ENCODE measurements around the gene MDFI. TPM values are rescaled to one million over a fixed set of nuclear protein-coding genes. Genes with fewer than 3 reads are reported as not detected.

Gene MDFI
- total and polyA plus RNA-seq, 5 donors from 2014 or later: not detected

GRCh38 chr6:41621367-41621766 is 16.9 kb upstream of the MDFI start:
- Mint-ChIP-seq H3K27ac (no peak overlapping the region), H3K27me3 (peaks cover 27% of the 10 kb centered on the region), H3K9me3 (peaks cover 0 to 13% (median 3%) of the 10 kb centered on the region in 7 donors), H3K4me1 (peaks cover 0 to 12% (median 2%) of the 10 kb centered on the region in 4 donors), H3K4me3 (no peak overlapping the region), H3K36me3 (no peaks in the 10 kb centered on the region)
- H3K4me3 ChIP-seq (ENCODE audit: low read depth, low read length): no peak overlapping the region
- ATAC-seq (ENCODE audit: low read depth in 2 of 2) (no peak), DNase-seq (no peak)
- peaks cover 5% of the 10 kb centered on the region for H3K27me3 ChIP-seq (ENCODE audit: control insufficient read depth, insufficient read depth, low read length)
- H3K27ac ChIP-seq (ENCODE audit: insufficient read depth, low read length, poor library complexity, severe bottlenecking): no peak overlapping the region
- H3K36me3 ChIP-seq (ENCODE audit: control insufficient read depth, insufficient read depth, low read length): no peaks in the 10 kb centered on the region
- peaks cover 0 to 3% of the 10 kb centered on the region in 2 experiments for H3K9me3 ChIP-seq (ENCODE audit: control insufficient read depth in 2 of 2, low read length in 2 of 2)
- H3K4me1 ChIP-seq (ENCODE audit: control insufficient read depth, insufficient read depth, low read length, poor library complexity, severe bottlenecking): no peaks in the 10 kb centered on the region

GRCh38 chr6:41621802-41622201 is 16.5 kb upstream of the MDFI start:
- peaks cover 5% of the 10 kb centered on the region for H3K27me3 ChIP-seq (ENCODE audit: control insufficient read depth, insufficient read depth, low read length)
- no peak overlapping the region for H3K4me3 Mint-ChIP-seq
- ATAC-seq (ENCODE audit: low read depth in 2 of 2) (no peak), DNase-seq (no peak)
- peaks cover 27% of the 10 kb centered on the region for H3K27me3 Mint-ChIP-seq
- H3K27ac Mint-ChIP-seq: no peak overlapping the region
- peaks cover 0 to 12% (median 2%) of the 10 kb centered on the region in 4 donors for H3K4me1 Mint-ChIP-seq
- H3K4me1 ChIP-seq (ENCODE audit: control insufficient read depth, insufficient read depth, low read length, poor library complexity, severe bottlenecking): no peaks in the 10 kb centered on the region
- H3K4me3 ChIP-seq (ENCODE audit: low read depth, low read length): no peak overlapping the region
- H3K9me3 Mint-ChIP-seq: peaks cover 0 to 13% (median 3%) of the 10 kb centered on the region in 7 donors
- no peaks in the 10 kb centered on the region for H3K36me3 Mint-ChIP-seq
- peaks cover 0 to 3% of the 10 kb centered on the region in 2 experiments for H3K9me3 ChIP-seq (ENCODE audit: control insufficient read depth in 2 of 2, low read length in 2 of 2)
- no peaks in the 10 kb centered on the region for H3K36me3 ChIP-seq (ENCODE audit: control insufficient read depth, insufficient read depth, low read length)
- no peak overlapping the region for H3K27ac ChIP-seq (ENCODE audit: insufficient read depth, low read length, poor library complexity, severe bottlenecking)

DNA sequence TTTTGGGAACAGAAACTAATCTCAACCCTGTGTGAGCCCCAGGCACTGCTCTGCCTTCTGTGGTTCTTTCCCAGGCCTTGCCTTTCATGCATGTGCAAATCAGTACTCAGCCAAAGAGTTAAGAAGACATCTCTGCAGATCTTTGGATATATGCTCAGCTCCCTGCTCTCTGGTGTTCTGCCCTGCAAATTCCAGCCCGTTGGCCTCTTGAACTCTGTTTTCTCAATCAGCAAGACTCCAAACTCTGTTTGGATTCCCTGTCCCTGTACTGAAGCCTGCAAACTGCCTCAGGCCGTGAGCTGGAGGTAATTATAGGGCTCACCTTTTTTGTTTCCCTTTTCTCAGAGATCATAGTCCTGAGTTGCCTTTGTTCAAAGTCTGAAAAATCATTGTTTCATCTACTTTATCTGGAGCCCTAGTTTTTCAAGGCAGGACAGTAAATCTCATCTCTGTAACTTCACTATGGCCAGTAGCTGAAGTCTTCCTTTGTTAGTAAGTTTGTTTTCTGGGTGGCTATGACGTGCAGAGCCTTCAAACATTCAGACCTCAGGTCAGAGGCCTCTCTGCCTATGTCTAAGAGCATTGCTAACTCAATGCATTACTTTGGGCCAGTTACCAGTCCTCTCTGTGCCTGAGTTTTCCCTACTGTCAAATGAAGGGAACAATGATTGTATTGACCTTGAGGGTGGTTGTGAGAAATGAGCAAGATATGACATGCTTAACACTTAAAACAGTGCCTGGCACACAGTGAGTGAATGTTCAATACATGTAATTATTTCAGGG is 15.9 kb upstream of the MDFI start:
- peaks cover 5% of the 10 kb centered on the region for H3K27me3 ChIP-seq (ENCODE audit: control insufficient read depth, insufficient read depth, low read length)
- no peak for ATAC-seq (ENCODE audit: low read depth in 2 of 2)
- H3K4me1 Mint-ChIP-seq: peaks cover 0 to 14% (median 2%) of the 10 kb centered on the region in 4 donors
- H3K27ac ChIP-seq (ENCODE audit: insufficient read depth, low read length, poor library complexity, severe bottlenecking): no peak overlapping the region
- H3K36me3 ChIP-seq (ENCODE audit: control insufficient read depth, insufficient read depth, low read length): no peaks in the 10 kb centered on the region
- H3K27ac Mint-ChIP-seq: no peak overlapping the region
- H3K36me3 Mint-ChIP-seq: no peaks in the 10 kb centered on the region
- H3K27me3 Mint-ChIP-seq: peaks cover 27% of the 10 kb centered on the region
- no peaks in the 10 kb centered on the region for H3K4me1 ChIP-seq (ENCODE audit: control insufficient read depth, insufficient read depth, low read length, poor library complexity, severe bottlenecking)
- no peak for DNase-seq
- H3K4me3 Mint-ChIP-seq: no peak overlapping the region
- peaks cover 0 to 13% (median 3%) of the 10 kb centered on the region in 7 donors for H3K9me3 Mint-ChIP-seq
- no peak overlapping the region for H3K4me3 ChIP-seq (ENCODE audit: low read depth, low read length)
- H3K9me3 ChIP-seq (ENCODE audit: control insufficient read depth in 2 of 2, low read length in 2 of 2): peaks cover 0 to 3% of the 10 kb centered on the region in 2 experiments

DNA sequence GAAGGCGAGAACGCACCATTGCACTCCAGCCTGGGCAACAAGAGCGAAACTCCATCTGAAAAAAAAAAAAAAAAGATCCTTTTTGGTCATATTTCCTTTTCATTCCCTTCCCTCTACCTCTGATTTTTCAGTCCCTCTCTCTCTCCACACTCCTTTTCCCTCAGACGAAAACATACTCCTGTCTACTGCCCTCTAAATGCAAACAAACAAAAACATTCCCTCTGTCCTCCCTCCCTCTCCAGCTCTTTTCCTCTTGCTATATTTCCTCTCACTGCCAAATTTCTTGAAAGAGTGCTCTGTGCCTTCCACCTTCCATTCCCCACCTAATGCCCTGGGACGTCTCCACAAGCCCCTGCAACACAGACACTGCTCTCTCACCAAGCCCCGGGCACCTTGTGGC is 14.9 kb upstream of the MDFI start:
- ATAC-seq (ENCODE audit: low read depth in 2 of 2) (no peak), DNase-seq (no peak)
- peaks cover 0 to 13% (median 3%) of the 10 kb centered on the region in 7 donors for H3K9me3 Mint-ChIP-seq
- H3K27ac Mint-ChIP-seq: no peak overlapping the region
- Histone ChIP-seq H3K27ac (ENCODE audit: insufficient read depth, low read length, poor library complexity, severe bottlenecking) (no peak overlapping the region), H3K4me3 (ENCODE audit: low read depth, low read length) (no peak overlapping the region), H3K36me3 (ENCODE audit: control insufficient read depth, insufficient read depth, low read length) (no peaks in the 10 kb centered on the region), H3K27me3 (ENCODE audit: control insufficient read depth, insufficient read depth, low read length) (peaks cover 5% of the 10 kb centered on the region), H3K9me3 (ENCODE audit: control insufficient read depth in 2 of 2, low read length in 2 of 2) (peaks cover 0 to 3% of the 10 kb centered on the region in 2 experiments), H3K4me1 (ENCODE audit: control insufficient read depth, insufficient read depth, low read length, poor library complexity, severe bottlenecking) (no peaks in the 10 kb centered on the region)
- no peaks in the 10 kb centered on the region for H3K36me3 Mint-ChIP-seq
- peaks cover 27% of the 10 kb centered on the region for H3K27me3 Mint-ChIP-seq
- no peak overlapping the region for H3K4me3 Mint-ChIP-seq
- peaks cover 0 to 14% (median 2%) of the 10 kb centered on the region in 4 donors for H3K4me1 Mint-ChIP-seq

- Histone ChIP-seq H3K4me3 (ENCODE audit: low read depth, low read length) (no peak overlapping the region), H3K36me3 (ENCODE audit: control insufficient read depth, insufficient read depth, low read length) (no peaks in the 10 kb centered on the region), H3K4me1 (ENCODE audit: control insufficient read depth, insufficient read depth, low read length, poor library complexity, severe bottlenecking) (no peaks in the 10 kb centered on the region), H3K9me3 (ENCODE audit: control insufficient read depth in 2 of 2, low read length in 2 of 2) (peaks cover 0 to 3% of the 10 kb centered on the region in 2 experiments), H3K27me3 (ENCODE audit: control insufficient read depth, insufficient read depth, low read length) (peaks cover 5% of the 10 kb centered on the region), H3K27ac (ENCODE audit: insufficient read depth, low read length, poor library complexity, severe bottlenecking) (no peak overlapping the region)
- ATAC-seq (ENCODE audit: low read depth in 2 of 2) (no peak), DNase-seq (no peak)
- peaks cover 21% of the 10 kb centered on the region for H3K27me3 Mint-ChIP-seq
- H3K4me1 Mint-ChIP-seq: peaks cover 0 to 14% (median 2%) of the 10 kb centered on the region in 4 donors
- no peak overlapping the region for H3K4me3 Mint-ChIP-seq
- no peaks in the 10 kb centered on the region for H3K36me3 Mint-ChIP-seq
- H3K27ac Mint-ChIP-seq: no peak overlapping the region
- peaks cover 0 to 13% (median 3%) of the 10 kb centered on the region in 7 donors for H3K9me3 Mint-ChIP-seq
Measured at GRCh38 chr6:41624621-41625380, 13.5 kb upstream of the MDFI start.

- no peak overlapping the region for H3K4me3 Mint-ChIP-seq
Measured at GRCh38 chr6:41625442-41625841, 12.8 kb upstream of the MDFI start.

GRCh38 chr6:41626022-41626421 is 12.2 kb upstream of the MDFI start:
- no peaks in the 10 kb centered on the region for H3K36me3 ChIP-seq (ENCODE audit: control insufficient read depth, insufficient read depth, low read length)
- no peak for DNase-seq
- Mint-ChIP-seq H3K36me3 (no peaks in the 10 kb centered on the region), H3K9me3 (peaks cover 0 to 12% (median 3%) of the 10 kb centered on the region in 7 donors), H3K4me1 (peaks cover 0 to 14% (median 2%) of the 10 kb centered on the region in 4 donors), H3K27ac (no peak overlapping the region), H3K4me3 (no peak overlapping the region), H3K27me3 (peaks cover 23% of the 10 kb centered on the region)
- no peak overlapping the region for H3K27ac ChIP-seq (ENCODE audit: insufficient read depth, low read length, poor library complexity, severe bottlenecking)
- no peaks in the 10 kb centered on the region for H3K4me1 ChIP-seq (ENCODE audit: control insufficient read depth, insufficient read depth, low read length, poor library complexity, severe bottlenecking)
- H3K9me3 ChIP-seq (ENCODE audit: control insufficient read depth in 2 of 2, low read length in 2 of 2): peaks cover 0 to 3% of the 10 kb centered on the region in 2 experiments
- H3K27me3 ChIP-seq (ENCODE audit: control insufficient read depth, insufficient read depth, low read length): peaks cover 5% of the 10 kb centered on the region
- no peak overlapping the region for H3K4me3 ChIP-seq (ENCODE audit: low read depth, low read length)
- no peak for ATAC-seq (ENCODE audit: low read depth in 2 of 2)

More at GRCh38 chr6:41625442-41625841, 12.8 kb upstream of the MDFI start:
- Mint-ChIP-seq H3K4me1 (peaks cover 0 to 14% (median 2%) of the 10 kb centered on the region in 4 donors), H3K36me3 (no peaks in the 10 kb centered on the region), H3K27ac (no peak overlapping the region), H3K9me3 (peaks cover 0 to 13% (median 3%) of the 10 kb centered on the region in 7 donors), H3K27me3 (peaks cover 23% of the 10 kb centered on the region)
- no peak overlapping the region for H3K4me3 ChIP-seq (ENCODE audit: low read depth, low read length)
- no peak for ATAC-seq (ENCODE audit: low read depth in 2 of 2)
- no peaks in the 10 kb centered on the region for H3K36me3 ChIP-seq (ENCODE audit: control insufficient read depth, insufficient read depth, low read length)
- peaks cover 5% of the 10 kb centered on the region for H3K27me3 ChIP-seq (ENCODE audit: control insufficient read depth, insufficient read depth, low read length)
- DNase-seq: no peak
- H3K4me1 ChIP-seq (ENCODE audit: control insufficient read depth, insufficient read depth, low read length, poor library complexity, severe bottlenecking): no peaks in the 10 kb centered on the region
- no peak overlapping the region for H3K27ac ChIP-seq (ENCODE audit: insufficient read depth, low read length, poor library complexity, severe bottlenecking)
- peaks cover 0 to 3% of the 10 kb centered on the region in 2 experiments for H3K9me3 ChIP-seq (ENCODE audit: control insufficient read depth in 2 of 2, low read length in 2 of 2)
